ES-I3 (cell line): ENCODE results near the gene IRF1.
"Not testable (repeated sequence)": the region's sequence is repeated elsewhere in the genome, so short reads cannot be mapped to it uniquely, and the experiment has no call there.

Experiments
- H3K36me3 ChIP-seq: 2 replicates; pipeline ENCODE4 v1.6.1; 2013; ENCODE audit warnings: mild to moderate bottlenecking, low read length, control low read depth, moderate library complexity; ENCODE audit not compliant: insufficient read depth
- H3K4me1 ChIP-seq: 2 replicates; pipeline ENCODE4 v1.6.1; 2013; ENCODE audit warnings: mild to moderate bottlenecking, control low read depth, low read length; ENCODE audit not compliant: insufficient read depth
- H3K9ac ChIP-seq: 2 replicates; pipeline ENCODE4 v1.6.1; 2013; ENCODE audit warnings: low read depth, mild to moderate bottlenecking, low read length, moderate library complexity
- H3K9me3 ChIP-seq: 2 replicates; pipeline ENCODE4 v1.6.1; 2013; ENCODE audit warnings: mild to moderate bottlenecking, low read length, moderate library complexity; ENCODE audit not compliant: control insufficient read depth, insufficient read depth

IRF1 gene

DNA sequence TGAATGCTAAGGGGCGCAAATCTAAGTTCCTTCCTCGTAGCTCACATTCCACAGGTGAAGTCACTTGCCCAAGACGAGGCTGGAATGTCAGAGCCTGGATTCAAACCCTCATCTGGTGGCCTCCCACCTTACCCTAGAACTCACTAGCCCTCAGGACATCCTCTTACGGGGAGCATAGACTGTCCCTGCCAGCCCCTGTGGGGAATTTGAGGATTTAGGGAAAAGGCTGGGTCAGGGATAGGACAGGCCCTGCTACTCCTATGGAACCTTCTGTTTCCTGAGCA, 45.0 kb downstream of the IRF1 start:
- H3K36me3 ChIP-seq, result no peaks in the 10 kb centered on the region
- H3K9ac ChIP-seq, result no peak overlapping the region
- no peaks in the 10 kb centered on the region for H3K9me3 ChIP-seq
- H3K4me1 ChIP-seq, result peaks cover 15% of the 10 kb centered on the region

DNA sequence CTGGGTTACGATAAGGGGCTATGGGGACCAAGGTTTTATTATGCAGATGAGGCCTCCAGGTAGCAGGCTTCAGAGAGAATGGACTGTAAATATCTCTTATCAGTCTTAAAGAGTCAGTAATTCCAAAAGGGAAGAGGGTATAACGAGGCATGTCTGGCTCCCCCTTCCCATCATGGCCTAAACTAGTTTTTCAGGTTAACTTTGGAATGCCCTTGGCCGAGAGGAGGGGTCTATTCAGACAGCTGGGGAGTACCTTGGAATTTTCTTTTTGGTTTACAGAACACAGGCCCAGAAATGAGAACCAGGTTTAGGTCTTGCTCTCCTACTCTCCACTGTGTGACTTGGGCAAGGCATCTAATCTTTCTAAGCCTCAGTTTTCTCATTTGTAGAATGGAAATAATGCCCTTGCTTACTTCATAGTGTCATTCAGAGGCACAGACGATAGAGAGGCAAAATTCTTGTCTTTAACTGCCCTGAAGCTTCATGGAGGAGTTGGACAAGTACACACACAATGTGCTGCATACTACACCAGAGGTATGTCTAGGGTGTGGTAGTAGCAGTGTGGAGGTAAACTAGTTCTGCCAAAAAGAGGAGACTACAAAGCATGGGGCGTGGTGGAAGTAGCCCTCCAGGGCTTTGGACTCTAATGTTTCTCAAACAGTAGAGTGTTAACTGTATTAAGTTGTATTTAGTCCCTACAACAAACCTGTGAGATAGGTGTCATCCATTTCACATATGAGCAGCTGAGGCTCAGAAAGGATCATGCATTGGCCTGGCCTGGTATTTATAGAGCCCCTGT, 45.5 kb downstream of the IRF1 start:
- H3K9ac ChIP-seq, result no peak overlapping the region
- no peaks in the 10 kb centered on the region for H3K36me3 ChIP-seq
- peaks cover 15% of the 10 kb centered on the region for H3K4me1 ChIP-seq
- H3K9me3 ChIP-seq, result no peaks in the 10 kb centered on the region

DNA sequence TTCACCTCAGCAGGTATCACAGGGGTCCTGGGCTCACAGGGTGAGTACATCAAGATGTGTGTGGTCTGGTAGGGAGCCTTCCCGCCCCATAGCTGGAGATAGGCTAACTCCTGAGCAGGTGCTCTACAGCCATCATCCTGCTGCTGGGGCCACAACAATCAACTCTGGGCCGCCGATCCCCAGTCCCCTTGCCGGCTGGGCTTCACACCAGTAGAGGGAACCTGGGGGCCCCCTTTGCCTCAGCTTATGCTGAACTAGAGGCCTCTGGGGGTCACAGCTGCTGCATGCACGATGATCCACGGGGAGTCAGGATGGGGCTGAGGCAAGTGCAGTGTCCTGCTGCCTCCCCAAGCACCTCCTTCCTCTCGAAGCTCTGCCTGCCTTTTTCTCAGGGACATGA, 46.5 kb downstream of the IRF1 start:
- H3K4me1 ChIP-seq, result peaks cover 15% of the 10 kb centered on the region
- H3K9ac ChIP-seq, result no peak overlapping the region
- no peaks in the 10 kb centered on the region for H3K9me3 ChIP-seq
- no peaks in the 10 kb centered on the region for H3K36me3 ChIP-seq

DNA sequence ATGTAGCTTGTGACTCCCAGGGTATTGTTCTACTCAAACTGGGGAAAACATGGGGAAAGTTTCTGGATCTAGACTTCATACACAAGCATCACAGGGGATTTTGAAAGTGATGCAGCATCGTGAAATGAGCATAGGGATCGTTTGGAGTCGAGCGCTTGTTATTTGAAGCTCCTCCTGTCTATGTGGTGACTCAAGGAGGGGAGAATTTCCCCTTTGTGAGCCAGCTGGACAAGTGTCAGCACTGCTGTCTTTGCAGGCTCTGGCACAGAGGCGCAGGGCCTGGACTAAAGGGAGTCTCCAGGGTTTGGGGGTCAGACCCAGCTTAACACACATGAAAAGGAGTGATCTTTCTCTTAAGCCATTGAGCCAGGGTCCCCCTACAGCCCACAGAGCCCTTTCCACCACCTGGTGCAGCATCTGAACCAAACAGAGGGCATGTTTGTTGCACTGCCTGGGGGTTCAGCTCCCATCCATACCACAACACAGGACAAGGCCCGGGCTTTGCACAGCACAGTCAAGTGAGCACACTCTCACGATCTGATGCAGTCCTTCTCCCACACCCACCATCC, 51.0 kb downstream of the IRF1 start:
- H3K4me1 ChIP-seq, result peaks cover 8% of the 10 kb centered on the region
- H3K9ac ChIP-seq, result no peak overlapping the region

DNA sequence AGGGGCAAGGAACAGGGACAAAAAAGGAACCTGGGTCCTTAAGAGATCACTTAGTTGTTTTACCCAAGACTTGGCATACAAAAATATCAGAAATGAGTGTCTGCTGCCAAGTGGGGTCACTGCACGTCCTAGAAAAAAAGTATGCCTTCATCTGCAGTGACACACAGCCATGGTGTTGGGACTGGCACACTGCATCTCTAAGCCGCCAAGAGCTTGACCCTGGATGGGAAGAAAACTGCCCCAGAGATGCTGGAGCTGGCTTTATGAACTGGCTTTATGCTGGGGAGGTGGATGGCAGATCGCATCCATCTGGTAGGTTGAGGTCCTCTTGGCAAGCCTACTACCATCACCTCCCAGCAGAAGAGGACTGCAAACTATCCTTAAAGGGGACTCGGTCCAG, 51.7 kb downstream of the IRF1 start:
- no peak overlapping the region for H3K9ac ChIP-seq

More for the DNA sequence above, 51.0 kb downstream of the IRF1 start:
- Histone ChIP-seq H3K36me3 (no peaks in the 10 kb centered on the region), H3K9me3 (no peaks in the 10 kb centered on the region)

DNA sequence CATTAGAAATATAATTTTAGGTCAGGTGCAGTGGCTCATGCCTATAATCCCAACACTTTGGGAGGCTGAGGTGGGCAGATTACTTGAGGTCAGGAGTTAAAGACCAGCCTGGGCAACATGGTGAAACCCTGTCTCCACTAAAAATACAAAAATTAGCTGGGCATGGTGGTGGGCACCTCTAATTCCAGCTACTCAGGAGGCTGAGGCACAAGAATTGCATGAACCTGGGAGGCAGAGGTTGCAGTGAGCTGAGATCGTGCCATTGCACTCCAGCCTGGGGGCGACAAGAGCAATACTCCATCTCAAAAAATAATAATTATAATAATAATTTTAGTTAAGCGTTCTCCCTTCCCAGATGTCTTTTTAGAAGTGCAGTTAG, 52.3 kb downstream of the IRF1 start:
- H3K4me1 ChIP-seq, result not testable (repeated sequence)

More for the DNA sequence above, 51.7 kb downstream of the IRF1 start:
- Histone ChIP-seq H3K4me1 (peaks cover 8% of the 10 kb centered on the region), H3K9me3 (no peaks in the 10 kb centered on the region), H3K36me3 (no peaks in the 10 kb centered on the region)

DNA sequence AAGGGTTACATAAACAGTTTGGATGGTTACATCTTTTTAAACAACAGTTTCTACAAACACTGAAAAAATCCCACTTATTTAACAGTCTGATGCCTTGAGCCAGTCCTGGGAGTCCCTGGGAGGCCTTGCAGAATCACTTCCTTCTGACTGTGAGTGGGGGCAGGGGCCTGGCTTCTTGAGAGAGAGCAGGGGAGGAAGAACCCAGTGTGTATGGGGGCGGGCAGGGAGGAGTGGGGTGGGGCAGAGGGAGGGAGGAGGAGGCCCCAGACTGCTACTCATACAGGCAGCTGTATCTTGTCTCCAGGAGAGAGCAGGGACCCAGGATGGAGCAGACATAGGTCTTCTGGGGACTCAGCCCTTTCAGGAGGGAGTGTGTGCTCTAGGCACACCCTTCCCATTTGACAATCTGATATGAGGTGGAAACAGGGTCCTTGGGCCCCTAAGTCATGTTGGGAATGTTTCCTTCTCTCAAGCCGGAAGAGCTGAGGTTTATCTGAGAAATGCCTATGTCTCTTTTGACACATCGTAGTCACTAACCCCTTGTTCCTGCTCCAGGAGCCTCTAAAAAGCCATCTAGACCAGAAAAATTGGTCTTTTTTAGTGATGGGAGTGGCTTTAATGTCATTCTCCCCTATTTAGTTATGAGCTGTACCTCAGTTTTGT, 52.8 kb downstream of the IRF1 start:
- Histone ChIP-seq H3K9ac (no peak overlapping the region), H3K4me1 (peaks cover 8% of the 10 kb centered on the region), H3K36me3 (no peaks in the 10 kb centered on the region), H3K9me3 (no peaks in the 10 kb centered on the region)

More for the DNA sequence above, 52.3 kb downstream of the IRF1 start:
- not testable (repeated sequence) for H3K9ac ChIP-seq, H3K9me3 ChIP-seq, H3K36me3 ChIP-seq

DNA sequence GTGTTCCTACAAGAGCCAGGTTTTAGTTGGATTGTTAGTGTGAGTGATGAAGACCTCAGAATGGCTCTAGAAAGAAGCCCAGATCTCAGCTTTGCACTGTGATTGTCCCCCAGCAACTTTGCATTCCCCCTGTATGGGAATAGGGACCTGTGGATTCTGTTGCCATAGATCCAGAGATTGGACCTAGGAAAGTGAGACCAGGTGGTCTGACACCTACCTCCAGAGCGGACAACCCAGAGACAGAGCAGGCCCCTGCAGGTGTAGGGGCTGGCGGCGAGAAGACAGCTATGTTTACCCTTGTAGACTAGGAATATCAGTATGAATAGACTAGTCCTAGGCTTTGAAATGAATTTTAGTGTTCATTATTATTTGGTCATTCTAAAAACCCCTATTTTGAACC, 53.6 kb downstream of the IRF1 start:
- H3K4me1 ChIP-seq, result peaks cover 8% of the 10 kb centered on the region
- H3K9me3 ChIP-seq, result no peaks in the 10 kb centered on the region
- H3K9ac ChIP-seq, result no peak overlapping the region
- H3K36me3 ChIP-seq, result no peaks in the 10 kb centered on the region

DNA sequence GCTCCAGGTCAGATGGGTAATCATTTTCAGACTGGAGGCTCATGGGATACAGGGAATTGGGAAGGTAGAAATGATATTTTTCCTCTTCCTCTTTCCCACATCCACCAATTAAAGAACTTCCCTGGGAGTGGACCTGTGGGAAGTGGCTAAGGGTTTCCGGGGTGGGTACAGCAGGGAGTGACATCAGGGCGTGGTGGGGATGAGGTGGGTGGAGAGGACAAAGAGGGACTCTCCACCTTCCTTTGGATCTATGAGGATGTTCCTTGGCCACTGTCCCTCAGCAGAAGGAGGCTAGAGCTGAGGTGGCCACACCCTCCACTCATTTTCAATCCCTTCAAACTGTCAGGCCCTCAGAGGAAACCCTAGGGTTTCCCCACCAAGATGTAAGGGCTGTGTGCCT, 54.7 kb downstream of the IRF1 start:
- H3K9ac ChIP-seq, result no peak overlapping the region

DNA sequence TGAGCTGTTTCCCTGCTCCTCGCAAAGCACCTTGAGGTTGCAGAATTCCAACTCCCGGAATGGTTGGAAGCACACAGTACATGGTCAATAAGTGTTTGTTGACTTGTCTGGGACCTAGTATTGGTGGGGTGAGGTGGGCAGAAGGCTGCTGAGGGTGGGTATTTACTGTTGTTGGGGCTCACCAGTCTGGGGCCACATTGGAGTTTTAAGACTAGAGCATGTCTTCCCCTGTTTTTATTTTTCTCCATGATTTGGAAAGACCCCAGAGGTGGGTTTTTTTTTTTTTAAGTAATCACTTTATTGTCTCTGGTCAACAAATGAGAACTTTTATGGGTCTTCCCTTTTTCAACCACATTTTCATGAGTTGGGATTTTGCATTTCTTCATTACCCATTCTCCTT, 55.1 kb downstream of the IRF1 start:
- no peak overlapping the region for H3K9ac ChIP-seq
- peaks cover 8% of the 10 kb centered on the region for H3K4me1 ChIP-seq
- no peaks in the 10 kb centered on the region for H3K9me3 ChIP-seq
- H3K36me3 ChIP-seq, result no peaks in the 10 kb centered on the region

More for the DNA sequence above, 54.7 kb downstream of the IRF1 start:
- Histone ChIP-seq H3K36me3 (no peaks in the 10 kb centered on the region), H3K9me3 (no peaks in the 10 kb centered on the region), H3K4me1 (peaks cover 8% of the 10 kb centered on the region)

DNA sequence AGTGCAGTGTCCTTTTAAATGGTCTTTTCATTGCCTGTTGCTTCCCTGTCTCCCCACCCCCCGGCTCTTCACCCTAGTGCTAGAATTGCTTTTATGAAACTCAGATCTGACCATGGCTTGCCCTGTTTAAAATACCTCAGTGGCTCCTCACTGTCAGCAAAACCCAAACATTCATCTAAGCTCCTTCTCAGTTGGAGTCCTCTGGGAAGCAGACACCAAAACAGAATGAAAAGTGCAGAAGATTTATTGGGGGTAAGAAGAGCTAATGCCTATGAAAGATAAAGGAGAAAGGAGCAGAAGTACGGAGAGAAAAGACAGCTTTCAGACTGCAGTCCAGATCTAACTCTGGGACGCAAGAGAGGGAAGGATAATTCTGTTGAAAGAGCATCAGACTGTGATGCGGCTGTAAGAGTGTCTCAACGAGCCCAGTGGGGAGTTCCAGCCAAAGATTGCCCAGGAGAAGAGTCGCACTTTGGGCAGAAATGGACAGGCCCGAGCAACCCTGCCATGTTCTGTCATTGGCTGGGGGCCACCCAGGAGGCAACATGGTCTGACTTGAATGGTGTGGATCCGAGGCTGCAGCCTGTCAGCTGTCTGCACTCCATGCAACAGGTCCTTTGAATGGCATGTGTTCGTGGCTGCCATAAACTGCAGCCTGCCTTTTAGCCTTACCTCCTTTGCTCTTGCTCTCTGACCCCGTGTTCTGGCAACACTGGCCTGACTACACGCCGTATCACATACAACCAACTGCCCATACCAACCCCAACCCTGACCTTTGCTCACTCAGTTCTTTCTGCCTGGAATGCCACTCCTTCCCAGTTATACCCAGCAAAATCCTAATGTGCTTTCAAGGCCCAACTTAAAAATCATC, 55.9 kb downstream of the IRF1 start:
- Histone ChIP-seq H3K9ac (no peak overlapping the region), H3K9me3 (no peaks in the 10 kb centered on the region), H3K36me3 (no peaks in the 10 kb centered on the region), H3K4me1 (peaks cover 8% of the 10 kb centered on the region)

DNA sequence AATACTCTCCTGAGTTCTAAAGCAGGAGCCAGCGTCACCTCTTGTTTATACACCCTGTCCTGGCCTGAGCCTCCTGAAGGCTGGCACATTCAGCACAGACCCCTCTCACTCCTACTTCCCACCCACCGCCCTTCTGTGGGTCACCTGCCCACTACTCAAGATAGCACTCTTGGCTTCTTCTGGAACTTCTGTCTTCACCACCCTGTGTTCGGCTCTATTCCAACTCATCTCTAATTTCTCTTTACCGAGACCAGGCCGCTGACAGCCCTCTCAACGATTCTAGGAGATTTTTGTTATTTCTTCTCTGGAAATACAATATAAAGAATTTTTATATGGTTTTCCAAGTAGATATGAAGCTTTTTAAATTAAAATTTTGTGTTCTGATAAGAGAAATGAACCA, 57.4 kb downstream of the IRF1 start:
- no peaks in the 10 kb centered on the region for H3K9me3 ChIP-seq
- H3K9ac ChIP-seq, result no peak overlapping the region
- H3K4me1 ChIP-seq, result peaks cover 11% of the 10 kb centered on the region
- no peaks in the 10 kb centered on the region for H3K36me3 ChIP-seq

DNA sequence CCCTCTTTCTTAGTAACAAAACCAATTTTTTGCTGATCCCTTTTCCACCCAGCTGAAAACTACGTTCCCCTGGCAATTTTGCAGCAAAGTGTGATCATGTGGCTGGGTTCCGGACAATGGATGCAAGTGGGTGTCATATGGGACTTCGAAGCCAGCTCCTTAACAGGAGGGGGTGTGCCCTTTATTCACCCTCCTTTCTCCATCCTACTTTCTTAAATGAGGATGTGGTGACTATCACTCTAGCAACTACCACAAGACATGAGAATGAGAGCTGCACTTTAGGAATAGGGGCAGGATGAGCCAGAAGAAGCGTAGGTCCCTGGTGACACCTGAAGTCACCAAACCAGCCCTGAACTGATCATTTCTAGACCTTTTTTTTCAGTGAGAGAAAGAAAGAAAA, 58.9 kb downstream of the IRF1 start:
- Histone ChIP-seq H3K4me1 (peaks cover 12% of the 10 kb centered on the region), H3K36me3 (no peaks in the 10 kb centered on the region), H3K9ac (no peak overlapping the region), H3K9me3 (no peaks in the 10 kb centered on the region)
